NB4 (cell line): ENCODE results near the gene ZNF778.

Experiments
- CTCF ChIP-seq: IDR thresholded peaks from one replicate; pipeline ENCODE4 v1.5.1; 2012; ENCODE audit warnings: low read depth, low read length
- MYC ChIP-seq: IDR thresholded peaks from 2 replicates; pipeline ENCODE4 v1.6.1; 2011; ENCODE audit warnings: low read depth, low read length
- POLR2A ChIP-seq: IDR thresholded peaks from 2 replicates; pipeline ENCODE4 v1.6.1; 2011; ENCODE audit warnings: mild to moderate bottlenecking; ENCODE audit not compliant: insufficient read length; ENCODE audit errors: extremely low read depth
- TF ChIP-seq, protein P1 (sequence below): IDR thresholded peaks from 2 replicates; pipeline ENCODE4 v1.6.1; 2011; ENCODE audit warnings: low read depth, low read length

DNA sequence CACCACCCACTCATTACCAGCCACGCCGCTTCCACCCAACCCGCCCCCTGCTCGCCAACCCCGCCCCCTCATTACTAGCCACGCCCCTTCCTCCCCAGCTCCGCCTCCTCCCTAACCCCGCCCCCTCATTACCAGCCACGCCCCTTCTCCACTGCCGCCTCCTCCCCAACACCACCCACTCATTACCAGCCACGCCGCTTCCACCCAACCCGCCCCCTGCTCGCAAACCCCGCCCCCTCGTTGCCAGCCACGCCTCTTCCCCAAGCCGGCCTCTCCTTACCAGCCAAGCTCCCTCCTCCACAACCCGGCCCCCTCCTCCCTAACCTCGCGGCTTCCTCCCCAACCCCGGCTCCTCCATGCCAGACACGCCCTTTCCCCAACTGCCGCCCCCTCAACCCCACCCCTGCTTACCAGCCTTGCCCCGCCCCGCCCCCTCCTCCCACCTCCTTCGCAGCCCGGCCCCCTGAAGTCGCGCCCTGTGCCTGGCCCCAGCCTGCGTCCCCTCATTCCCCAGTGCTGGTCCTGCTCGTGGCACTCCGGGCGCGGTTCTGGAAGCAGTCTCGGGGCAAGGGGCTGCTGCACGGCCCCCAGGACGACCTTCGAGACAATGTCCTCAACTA lies 24.4 kb upstream of the ZNF778 start:
- TF ChIP-seq POLR2A (no peak), CTCF (no peak), MYC (no peak)
- TF ChIP-seq, protein P1, sequence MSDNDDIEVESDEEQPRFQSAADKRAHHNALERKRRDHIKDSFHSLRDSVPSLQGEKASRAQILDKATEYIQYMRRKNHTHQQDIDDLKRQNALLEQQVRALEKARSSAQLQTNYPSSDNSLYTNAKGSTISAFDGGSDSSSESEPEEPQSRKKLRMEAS, result no peak
